ENCODE measurements around the gene LRTM2.
A peak's percentile ranks its signal among the peaks of the same experiment; 100 is the strongest.

Gene LRTM2

DNA sequence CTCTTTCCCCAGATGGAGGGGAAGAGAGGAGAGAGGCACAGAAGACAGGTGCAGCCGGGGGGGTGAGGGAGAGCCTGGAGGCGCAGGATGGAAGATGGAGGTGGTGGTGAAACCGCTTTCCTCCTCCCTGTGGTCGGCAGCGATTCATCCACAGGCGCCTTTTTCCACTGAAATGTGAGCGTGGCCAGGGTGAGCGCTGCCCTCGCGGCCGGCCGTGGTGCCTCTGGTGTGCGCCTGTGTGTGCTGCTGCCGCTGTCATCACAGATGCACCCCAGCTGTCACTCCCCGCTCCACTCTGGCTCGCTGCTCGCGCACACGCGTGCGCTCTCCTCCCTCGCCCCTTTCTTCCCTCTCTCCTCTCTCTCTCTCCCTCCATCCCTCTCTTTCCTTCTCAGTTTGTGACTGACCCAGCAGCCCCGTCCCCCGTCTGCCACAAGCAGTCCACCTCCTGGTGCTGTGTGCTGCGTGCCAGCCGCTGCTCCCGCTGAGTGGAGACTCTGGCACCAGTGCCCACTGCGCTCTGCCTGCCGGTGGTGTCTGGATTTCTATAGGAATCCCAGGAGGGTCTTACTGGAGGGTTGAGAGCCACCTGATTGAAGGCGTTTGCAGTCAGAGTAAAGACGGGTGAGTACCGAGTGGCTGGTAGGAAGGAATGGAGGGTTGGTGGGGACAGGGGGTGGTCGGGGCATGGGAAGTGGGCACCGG lies at the start of gene LRTM2:
TSS of gene LRTM2 (plus strand) at position 375 of the 705 bp plus-strand sequence. CDS start 7,584 bp downstream, outside the sequence.
- DNase-seq = no peak

DNA sequence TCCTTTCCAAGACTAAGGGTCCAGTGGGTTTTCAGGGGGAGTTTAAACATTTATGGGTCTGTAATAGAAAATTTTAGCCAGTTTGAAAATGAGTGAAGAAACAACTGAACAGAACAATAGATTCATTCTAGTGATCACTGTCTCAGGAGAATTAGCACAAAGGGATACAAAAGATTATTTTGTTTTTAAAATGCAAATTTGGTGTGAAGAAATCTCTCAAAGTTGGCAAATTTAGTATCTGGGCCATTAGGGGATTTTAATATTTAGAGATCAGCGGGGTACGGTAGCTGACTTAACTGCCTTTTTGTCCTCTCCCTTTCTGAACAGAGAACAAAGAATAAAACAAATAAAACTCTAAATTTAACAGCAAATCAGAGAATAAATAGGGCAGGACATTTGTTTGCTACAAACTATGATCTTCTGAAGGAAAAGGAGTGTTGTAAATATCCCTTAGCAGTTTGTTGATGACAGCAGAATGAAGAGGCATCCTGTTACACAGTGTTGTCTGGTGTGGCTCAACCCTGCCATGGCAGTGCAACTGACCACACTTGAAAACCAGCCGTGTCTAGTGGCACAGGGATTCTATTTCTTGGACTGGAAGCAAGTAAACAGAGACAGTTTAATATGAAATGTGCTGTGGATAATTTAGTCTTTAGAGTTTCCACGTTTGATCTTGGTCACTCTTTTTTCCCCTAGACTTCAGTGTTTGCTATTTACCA lies 46.3 kb upstream of the LRTM2 start:
- DNase-seq = no peak

DNA sequence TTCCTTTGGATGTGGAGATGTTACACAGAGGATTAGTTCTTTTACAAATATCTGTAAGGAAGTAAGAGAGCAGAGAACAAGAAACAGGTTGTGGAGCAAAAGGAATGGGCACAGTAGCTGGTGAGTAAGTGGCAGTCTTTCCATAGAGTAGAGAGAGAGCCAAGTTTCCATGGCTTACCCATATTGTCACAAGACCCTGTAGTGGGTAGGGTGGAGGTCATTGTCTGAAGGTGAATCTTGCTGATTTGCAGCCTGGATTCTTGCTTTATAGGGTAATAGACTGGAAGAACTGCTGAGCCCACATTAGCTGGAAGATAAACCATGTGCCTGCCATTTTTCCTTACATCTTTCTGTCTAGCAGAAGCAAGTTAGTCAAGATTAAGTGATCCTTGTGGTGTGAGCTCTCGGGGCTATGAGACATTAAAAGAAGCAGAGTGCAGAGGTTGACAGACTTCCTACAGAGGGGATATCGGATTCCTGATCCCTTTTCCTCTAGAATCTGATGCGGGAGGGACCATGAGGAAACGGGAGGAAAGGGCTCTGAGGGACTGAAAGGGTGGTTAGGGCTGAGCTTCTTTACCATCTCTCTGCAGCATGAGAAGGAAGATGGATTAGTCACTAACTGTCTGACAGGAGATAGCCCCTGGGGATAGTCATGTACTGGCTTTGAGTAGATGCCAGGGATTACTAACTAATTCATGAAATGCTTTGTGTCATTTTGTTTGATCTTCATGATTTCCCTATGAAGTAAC lies 44.0 kb upstream of the LRTM2 start:
- no peak for DNase-seq

DNA sequence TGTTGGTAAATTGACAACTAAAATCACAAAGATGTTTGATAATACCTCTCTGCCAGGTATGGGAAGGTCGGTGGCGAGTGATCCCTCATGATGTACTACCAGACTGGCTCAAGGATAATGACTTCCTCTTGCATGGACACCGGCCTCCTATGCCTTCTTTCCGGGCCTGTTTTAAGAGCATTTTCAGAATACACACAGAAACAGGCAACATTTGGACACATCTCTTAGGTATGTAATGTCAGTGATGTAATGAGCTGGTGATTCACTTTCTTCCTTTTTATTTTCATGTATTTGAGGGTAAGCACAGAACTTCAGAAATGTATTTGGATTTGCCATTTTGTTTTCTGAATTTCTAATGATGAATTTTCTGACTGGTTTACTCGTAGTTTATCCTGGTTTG lies 42.6 kb upstream of the LRTM2 start:
- DNase-seq = no peak

- DNase-seq = no peak
Observed at GRCh38 chr12:1778911-1779310, 41.5 kb upstream of the LRTM2 start.

DNA sequence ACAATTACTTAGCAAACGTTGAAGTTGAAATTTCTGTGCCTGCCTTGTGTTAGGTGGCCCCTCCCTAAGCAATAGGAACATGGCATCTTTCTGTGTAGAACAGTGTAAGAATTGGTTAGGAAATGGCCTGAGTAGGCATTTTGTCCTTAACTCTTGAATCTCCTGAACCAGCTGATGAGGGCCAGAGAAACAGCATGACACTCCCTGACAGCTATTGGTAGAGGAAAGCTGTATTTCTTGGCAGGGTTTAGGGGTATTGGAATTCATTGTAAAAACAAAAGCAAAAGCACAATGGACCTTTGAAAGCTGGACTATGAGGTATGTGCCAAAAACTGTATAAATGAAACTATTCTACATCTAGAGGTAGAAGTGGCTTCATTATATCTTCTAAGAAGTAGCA lies 40.6 kb upstream of the LRTM2 start:
- no peak for DNase-seq

GRCh38 chr12:1781772-1782171 lies 38.6 kb upstream of the LRTM2 start:
- DNase-seq = no peak

GRCh38 chr12:1782215-1782614 lies 38.1 kb upstream of the LRTM2 start:
- DNase-seq = no peak

GRCh38 chr12:1787714-1788113 lies 32.7 kb upstream of the LRTM2 start:
- no peak for DNase-seq

- no peak for DNase-seq
Observed at GRCh38 chr12:1790444-1790843, 29.9 kb upstream of the LRTM2 start.

DNA sequence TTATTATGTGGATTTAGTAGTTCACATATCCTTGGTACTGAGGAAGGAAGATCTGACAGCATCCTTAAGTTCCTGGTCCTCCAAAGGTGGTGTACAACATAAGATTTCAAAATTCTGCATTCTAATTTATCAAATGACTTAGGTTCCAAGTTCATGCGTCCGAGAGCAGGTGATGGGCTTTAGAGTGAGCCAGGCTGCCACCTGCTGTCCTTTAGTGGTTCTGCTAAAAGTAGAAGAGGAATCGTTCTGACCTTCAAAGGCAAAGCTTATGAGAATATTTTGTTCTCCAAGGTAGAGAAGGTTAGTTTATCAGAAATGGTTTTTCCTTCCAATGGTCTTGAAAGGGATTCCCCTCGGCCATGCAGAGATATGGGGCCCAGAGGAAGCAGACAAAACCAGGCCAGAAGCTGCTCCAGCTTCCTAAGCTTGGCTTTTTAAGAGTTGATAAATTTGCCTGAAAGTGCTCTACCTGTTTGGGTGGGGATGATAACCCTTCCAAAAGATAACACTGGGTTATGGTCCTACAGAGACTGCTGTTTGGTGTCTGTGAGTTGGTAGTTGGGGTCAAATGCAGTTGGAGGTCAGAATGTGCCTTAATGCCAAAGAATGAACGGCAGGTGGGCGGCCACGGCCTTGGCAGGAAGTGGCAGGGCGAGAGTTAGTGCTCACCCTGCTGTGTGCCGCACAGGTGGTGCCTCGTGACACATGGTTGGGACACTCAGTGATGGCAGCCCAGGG lies 29.1 kb upstream of the LRTM2 start:
- peak in 1 of 2 donors; percentile 71 for DNase-seq

DNA sequence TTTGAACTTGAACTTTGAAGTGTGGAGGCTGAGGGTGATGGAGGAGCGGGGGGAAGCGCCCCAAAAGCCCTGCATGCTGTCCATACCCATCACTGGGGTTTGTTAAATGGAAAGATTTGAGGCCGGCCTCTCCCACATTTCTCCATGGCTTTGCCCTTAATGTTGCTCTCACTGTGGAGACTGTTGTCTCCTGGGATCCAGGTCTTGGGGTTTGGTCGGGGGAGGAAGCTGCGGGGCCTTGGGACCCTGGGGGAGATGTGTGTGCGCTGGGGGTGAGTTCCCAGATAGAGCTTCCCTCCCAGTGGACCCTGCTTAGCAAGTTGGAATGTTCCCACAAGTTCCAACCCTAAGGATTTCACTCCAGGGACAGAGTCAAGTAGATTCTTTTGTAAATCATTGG lies 28.0 kb upstream of the LRTM2 start:
- DNase-seq = no peak

GRCh38 chr12:1793426-1794210 lies 26.7 kb upstream of the LRTM2 start:
- DNase-seq = no peak

GRCh38 chr12:1794440-1795090 lies 25.8 kb upstream of the LRTM2 start:
- DNase-seq = no peak

DNA sequence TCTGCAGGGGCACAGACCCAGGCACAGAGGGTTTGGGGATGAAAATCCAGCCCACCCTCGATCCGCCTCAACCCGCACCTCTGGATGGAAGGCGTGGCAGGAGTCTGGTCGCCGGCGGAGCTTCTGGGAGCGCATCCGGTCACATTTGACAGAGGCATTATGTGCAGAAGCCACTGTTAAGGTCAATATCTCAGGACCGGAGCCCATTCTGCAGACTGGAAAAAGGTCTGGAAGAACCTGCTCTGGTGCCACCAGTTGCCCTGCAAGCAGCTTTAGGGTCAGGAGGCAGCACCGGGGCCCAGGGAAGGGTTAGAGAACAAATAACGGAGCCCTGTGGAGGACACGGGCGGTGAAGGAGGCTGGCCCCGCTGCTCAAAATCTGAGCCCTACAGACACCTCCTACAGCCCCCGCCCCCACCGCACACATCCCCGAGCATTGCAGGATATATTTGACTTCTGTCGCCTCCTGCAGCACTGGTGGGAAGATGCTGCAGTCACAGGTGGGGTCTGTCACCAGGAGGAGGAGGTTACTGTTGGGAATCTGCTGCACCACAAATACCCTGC lies 25.1 kb upstream of the LRTM2 start:
- no peak for DNase-seq

DNA sequence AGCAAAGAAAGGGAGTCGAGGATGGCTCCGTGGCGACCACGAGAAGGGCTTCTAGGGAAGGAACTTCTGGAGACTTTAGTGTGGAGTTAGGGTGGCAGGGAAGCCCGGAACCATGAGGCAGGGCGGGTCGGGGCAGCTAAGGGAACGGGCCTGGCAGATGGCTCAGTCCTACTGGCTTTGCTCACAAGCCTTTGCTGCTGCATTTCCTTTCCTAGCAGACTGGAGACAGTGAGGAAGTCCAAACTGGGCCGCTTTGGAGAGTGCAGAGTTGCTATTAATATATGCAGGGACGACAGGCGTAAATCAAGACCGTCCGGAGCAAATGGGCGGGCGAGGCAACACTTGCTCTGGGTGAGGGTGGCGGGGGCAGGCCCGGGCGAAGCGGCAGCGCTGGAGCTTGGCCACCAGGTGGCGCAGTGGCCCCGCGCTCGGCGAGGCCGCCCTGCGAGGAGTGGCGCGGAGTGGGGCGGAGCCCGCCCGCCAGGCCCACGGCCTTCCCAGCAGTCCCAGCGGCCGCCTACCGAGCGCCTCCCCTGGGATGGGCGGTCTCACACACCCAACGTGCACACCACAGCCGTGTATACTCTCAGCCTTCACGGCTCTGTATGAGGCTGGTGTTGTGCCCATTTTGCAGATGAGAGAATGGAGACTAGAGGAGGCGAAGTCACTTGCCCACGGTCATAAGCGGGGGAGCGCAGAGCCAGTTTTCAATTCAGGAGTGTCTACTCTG lies 24.4 kb upstream of the LRTM2 start:
- peak; percentile 77 to 80 for DNase-seq

- peak in 1 of 2 donors; percentile 66 for DNase-seq
Observed at GRCh38 chr12:1796515-1797010, 23.8 kb upstream of the LRTM2 start.

- DNase-seq = peak in 1 of 2 donors; percentile 71
Observed at GRCh38 chr12:1797011-1797901, 23.1 kb upstream of the LRTM2 start.

DNA sequence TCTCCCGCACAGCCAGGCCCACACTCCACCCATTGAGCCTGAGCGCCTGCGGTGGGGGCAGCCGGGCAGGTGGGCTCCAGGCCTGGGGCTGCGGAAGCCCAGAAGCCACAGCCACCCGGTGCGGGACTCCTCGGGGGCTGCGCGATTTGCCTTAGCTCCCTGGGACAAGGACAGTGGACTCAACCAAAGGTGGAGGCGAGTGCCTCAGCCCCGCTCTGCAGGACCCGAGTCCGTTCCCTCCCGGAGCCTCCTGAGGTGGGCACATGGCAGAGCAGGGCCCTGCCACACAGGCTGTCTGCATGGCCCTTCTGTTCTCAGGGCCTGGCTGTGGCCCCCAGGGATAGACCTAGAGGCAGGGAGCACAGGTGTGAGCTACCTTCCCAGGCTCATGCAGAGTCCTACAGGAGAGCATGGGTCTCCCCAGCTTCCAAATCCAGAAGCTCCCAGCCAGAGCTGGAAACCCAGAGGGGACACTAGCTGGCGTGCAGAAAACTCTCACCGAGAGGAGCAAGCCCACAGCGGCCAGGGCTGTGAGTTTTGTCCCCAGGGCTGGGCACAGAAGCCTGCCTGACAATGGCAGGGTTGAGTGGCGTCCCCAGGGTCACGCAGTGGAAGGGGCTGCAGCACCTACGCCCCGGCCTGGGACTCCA lies 22.2 kb upstream of the LRTM2 start:
- no peak for DNase-seq

All from bone marrow (tissue), 2 donors.